Measurements from ENCODE around the gene B3GNT5.

DNA sequence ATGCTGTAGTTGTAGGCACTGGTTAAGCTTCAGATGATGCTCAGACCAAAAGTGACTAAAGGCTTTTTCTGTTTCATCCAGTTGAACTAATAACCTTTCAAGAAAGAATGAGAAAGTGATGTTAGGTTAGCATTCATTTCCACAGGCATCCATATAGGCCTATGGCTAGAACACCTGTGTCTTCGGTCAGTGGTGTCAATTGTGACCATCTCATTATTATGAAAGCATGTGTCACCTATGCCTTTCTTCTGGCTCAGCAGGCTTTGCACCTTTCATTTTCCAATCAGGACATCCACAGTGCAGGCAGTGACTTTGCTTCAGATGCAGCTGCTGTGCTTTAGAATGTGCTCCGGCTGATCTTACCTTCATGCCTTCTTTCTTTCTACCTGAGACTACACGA, 57.9 kb downstream of the B3GNT5 start:
- TF ChIP-seq, protein P1, sequence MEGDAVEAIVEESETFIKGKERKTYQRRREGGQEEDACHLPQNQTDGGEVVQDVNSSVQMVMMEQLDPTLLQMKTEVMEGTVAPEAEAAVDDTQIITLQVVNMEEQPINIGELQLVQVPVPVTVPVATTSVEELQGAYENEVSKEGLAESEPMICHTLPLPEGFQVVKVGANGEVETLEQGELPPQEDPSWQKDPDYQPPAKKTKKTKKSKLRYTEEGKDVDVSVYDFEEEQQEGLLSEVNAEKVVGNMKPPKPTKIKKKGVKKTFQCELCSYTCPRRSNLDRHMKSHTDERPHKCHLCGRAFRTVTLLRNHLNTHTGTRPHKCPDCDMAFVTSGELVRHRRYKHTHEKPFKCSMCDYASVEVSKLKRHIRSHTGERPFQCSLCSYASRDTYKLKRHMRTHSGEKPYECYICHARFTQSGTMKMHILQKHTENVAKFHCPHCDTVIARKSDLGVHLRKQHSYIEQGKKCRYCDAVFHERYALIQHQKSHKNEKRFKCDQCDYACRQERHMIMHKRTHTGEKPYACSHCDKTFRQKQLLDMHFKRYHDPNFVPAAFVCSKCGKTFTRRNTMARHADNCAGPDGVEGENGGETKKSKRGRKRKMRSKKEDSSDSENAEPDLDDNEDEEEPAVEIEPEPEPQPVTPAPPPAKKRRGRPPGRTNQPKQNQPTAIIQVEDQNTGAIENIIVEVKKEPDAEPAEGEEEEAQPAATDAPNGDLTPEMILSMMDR (conservative IDR thresholded peaks at IDR 0.05; ENCODE audit: low read depth, low read length), result no peak
- no peak for TF ChIP-seq EZH2 (IDR thresholded peaks at IDR 0.05; ENCODE audit: borderline replicate concordance, low read depth, low read length, poor library complexity, severe bottlenecking)
